KOPT-K1 (cell line): ENCODE data around the gene KIF24.
A peak's percentile ranks its signal among the peaks of the same experiment; 100 is the strongest.
"Not testable (repeated sequence)": the region's sequence is repeated elsewhere in the genome, so short reads cannot be mapped to it uniquely, and the experiment has no call there.

Experiments used
- H3K27ac ChIP-seq: fragments of 200-600 bp; sonication (generic); 2 replicates; pipeline ENCODE4 v1.5.1; 2016; ENCODE audit warnings: antibody characterized with exemption, mild to moderate bottlenecking, low read depth, low read length; ENCODE audit not compliant: poor library complexity, severe bottlenecking
- H3K36me3 ChIP-seq: fragments of 200-600 bp; sonication (generic); 2 replicates; pipeline ENCODE4 v1.5.1; 2017; ENCODE audit warnings: antibody characterized with exemption, mild to moderate bottlenecking, low read length, moderate library complexity; ENCODE audit not compliant: insufficient read depth
- H3K9me3 ChIP-seq: fragments of 200-600 bp; sonication (generic); 2 replicates; pipeline ENCODE4 v1.5.1; 2017; ENCODE audit warnings: antibody characterized with exemption, low read length, mild to moderate bottlenecking; ENCODE audit not compliant: insufficient read depth, poor library complexity, severe bottlenecking

KIF24 gene

DNA sequence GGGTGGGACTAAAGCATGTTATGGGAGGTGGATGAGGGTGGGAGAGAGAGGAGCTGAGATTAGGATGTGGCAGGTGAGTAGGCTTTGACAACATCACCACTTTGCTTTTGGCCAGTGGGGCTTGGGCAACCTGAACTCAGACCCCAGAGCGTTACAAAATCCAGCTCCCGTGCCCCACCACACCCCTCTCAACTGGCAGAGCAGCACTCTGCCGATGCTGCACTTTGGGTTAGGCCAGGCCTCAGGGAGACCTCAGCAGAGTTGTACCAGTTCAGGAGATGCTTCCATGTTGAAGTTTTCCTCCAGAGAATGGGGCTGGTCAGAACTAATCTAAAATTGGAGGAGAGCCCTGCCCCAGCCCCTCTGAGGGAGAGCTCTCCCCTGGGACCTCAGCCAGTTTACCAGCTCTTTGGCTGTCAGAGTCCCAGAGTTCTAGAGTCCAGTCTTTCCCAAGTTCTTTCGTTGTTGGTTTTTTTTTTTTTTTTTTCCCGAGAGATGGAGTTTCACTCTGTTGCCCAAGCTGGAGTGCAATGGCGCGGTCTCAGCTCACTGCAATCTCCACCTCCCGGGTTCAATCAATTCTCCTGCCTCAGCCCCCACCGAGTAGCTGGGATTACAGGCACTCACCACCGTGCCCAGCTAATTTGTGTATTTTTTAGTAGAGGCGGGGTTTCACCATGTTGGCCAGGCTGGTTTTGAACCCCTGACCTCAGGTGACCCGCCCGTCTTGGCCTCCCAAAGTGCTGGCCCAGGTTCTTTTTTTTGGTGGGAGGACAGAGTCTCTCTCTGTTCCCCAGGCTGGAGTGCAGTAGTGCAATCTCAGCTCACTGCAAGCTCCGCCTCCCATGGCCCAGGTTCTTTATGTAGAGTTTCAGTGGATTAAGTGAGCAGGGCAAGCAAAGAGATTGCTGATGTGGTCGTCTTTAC, 18.1 kb upstream of the KIF24 start:
- Histone ChIP-seq H3K27ac (no peak overlapping the region), H3K9me3 (no peaks in the 10 kb centered on the region), H3K36me3 (peaks cover 20% of the 10 kb centered on the region)

DNA sequence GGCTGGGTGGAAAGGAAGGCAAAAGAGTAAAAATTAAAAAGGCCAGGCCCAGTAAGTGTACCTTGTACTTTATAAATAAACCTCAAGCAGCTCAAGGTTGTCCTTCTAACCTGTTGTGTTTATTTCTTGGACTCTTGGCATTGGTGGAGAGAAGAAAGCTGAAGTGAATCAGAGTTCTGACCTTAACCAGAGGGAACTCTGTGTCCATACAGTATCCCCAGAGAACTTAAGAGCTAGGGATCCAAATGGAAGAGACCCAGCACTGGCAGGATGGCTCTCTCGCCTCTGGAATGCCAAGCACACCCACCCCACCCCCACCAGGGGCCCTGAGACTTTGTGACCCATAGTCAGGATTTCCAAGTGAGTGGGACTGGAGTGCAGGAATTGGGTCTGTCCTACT, 14.5 kb upstream of the KIF24 start:
- H3K27ac ChIP-seq, result no peak overlapping the region
- no peaks in the 10 kb centered on the region for H3K9me3 ChIP-seq
- peaks cover 53% of the 10 kb centered on the region for H3K36me3 ChIP-seq

DNA sequence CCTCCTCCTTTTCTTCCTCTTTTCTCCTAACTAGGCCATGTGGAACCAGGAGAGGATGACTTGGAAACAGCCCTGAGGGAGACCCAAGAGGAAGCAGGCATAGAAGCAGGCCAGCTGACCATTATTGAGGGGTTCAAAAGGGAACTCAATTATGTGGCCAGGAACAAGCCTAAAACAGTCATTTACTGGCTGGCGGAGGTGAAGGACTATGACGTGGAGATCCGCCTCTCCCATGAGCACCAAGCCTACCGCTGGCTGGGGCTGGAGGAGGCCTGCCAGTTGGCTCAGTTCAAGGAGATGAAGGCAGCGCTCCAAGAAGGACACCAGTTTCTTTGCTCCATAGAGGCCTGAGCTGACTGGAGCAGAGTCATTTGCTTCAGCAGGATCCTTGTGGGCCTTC, 14.0 kb upstream of the KIF24 start:
- no peaks in the 10 kb centered on the region for H3K9me3 ChIP-seq
- H3K36me3 ChIP-seq, result peaks cover 57% of the 10 kb centered on the region

DNA sequence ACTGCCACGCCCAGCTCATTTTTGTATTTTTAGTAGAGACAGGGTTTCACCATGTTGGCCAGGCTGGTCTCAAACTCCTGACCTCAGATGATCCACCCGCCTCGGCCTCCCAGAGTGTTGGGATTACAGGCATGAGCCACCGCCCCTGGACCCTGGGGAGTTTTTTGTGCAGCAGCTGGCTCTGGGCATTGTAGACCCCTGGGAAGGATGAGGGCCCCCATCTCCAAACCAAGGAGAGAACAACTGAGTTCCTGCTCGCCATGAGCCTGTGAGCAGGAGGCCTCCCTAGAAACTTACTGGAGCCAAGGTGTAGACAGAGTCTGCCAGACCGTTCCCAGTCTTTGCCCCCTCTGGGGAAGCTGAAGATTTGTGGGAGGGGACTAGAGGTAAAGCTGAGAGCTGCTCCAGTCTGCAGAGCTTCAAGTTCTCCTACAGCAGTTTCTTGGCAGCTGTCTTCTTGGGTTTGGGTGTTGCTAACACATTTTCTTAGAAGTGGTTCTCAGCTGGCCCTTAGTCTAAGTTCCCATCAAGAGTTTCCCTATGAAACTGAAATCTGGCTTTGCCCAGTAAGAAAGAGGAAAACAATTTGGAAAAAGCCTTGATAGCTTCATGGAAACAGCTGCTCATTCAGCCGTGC, 12.7 kb upstream of the KIF24 start:
- H3K9me3 ChIP-seq, result no peaks in the 10 kb centered on the region
- H3K27ac ChIP-seq, result no peak overlapping the region
- peaks cover 57% of the 10 kb centered on the region for H3K36me3 ChIP-seq

More for the DNA sequence above, 14.0 kb upstream of the KIF24 start:
- no peak overlapping the region for H3K27ac ChIP-seq

DNA sequence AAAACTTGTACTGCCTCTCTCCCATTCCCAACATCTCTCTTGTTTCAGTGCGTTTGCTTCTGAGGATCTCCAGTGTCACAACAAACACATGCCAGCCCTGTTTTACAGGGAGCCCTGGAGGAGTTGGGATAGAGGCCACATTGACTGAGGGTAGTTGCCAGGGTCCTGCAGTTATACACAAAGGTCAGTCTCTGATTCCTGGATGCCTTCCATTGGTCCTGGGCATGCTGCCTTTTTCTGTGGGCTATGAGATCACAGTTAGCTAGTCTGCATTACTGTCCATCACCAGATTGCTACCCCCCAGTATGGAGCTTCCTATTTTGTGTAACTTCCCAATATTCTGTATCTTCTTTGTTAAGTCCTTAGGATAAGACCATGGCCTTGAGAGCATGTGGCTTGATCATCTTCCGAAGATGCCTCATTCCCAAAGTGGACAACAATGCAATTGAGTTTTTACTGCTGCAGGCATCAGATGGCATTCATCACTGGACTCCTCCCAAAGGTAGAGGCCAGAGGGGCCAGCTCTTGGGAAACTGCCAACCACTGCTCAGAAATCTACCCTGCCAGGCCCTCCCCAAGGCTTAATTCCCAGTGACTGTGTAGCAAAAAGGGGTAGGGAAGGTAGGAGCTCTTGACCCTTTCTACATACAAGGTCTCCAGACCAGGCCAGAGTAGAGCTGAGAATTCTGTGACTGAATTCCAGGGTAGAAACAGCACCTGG, 9.8 kb upstream of the KIF24 start:
- Histone ChIP-seq H3K36me3 (peaks cover 61% of the 10 kb centered on the region), H3K9me3 (no peaks in the 10 kb centered on the region), H3K27ac (no peak overlapping the region)

DNA sequence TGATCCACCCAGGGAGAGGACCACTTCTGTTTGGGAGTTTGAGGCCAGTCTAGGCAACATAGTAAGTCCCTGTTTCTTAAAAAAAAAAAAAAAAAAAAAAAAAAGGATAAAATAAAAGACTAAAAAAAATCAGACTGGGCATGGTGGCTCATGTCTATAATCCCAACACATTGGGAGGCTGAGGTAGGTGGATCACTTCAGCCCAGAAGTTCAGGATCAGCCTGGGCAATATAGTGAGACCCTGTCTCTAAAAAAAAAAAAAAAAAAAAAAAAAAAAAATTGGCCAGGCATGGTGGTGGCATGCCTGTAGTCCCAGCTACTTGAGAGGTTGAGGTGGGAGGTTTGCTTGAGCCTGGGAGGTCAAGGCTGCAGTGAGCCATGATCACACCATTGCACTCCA, 9.0 kb upstream of the KIF24 start:
- H3K9me3 ChIP-seq, H3K27ac ChIP-seq: not testable (repeated sequence)
- peaks cover 53% of the 10 kb centered on the region for H3K36me3 ChIP-seq

DNA sequence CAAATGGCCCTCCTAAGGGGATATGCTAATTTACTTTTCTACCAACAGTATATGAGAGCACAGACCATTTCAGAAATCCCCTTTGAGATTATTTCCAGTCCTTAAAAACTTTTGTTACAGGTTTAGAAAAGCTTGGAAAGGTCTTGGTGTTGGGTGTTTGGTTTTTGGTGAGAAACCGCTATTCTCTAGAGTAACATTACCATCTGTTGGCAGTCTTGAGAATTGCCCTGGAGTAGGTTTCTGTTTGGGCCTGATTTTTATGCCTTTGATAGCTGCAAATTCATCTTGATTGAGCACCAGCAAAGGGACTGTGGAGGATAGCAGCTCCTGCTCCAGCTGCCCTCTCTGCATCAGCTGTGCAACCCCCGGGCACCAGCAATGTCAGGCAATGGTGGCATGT, 8.3 kb upstream of the KIF24 start:
- H3K27ac ChIP-seq, result no peak overlapping the region
- peaks cover 47% of the 10 kb centered on the region for H3K36me3 ChIP-seq
- H3K9me3 ChIP-seq, result no peaks in the 10 kb centered on the region

DNA sequence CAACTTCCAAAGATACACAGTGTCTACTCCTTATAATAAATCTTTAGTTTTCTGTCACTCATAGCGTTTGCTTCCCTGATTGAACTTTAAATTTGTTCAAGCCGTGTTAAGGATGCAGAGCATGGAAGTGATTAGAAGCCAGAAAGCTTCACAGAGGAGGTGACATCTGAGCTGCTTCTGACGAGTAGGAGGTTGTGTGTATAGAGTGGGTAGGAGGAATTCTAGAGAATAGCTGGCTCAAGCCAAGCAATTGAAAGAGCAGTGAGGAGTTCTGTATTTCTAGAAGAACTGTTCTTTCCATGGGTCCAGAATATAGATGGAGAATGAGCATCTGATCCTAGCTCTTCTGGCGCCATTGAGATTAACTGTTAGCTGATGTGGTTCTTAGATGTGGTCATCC, 6.3 kb upstream of the KIF24 start:
- no peaks in the 10 kb centered on the region for H3K9me3 ChIP-seq
- H3K36me3 ChIP-seq, result peaks cover 29% of the 10 kb centered on the region
- no peak overlapping the region for H3K27ac ChIP-seq

DNA sequence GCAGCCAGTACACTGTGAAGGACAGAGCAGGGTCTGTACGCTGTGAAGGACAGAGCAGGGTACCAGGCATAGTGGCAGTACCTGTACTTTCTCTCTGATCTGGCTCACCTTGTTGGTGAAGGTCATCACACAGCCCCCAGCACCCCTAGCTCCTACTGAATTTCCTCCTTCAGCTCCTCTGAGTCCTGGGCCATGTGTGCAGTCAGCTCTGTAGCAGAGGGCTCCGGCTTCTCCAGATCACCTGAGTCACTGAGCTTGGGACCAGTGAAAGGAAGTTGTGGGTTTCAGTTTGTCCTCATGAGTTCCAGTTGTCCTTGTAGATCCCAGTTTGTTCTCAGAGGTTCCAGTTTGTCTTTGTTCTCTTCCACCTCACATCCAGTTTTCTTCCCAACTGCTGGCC, 5.8 kb upstream of the KIF24 start:
- no peaks in the 10 kb centered on the region for H3K9me3 ChIP-seq
- peaks cover 24% of the 10 kb centered on the region for H3K36me3 ChIP-seq
- no peak overlapping the region for H3K27ac ChIP-seq

DNA sequence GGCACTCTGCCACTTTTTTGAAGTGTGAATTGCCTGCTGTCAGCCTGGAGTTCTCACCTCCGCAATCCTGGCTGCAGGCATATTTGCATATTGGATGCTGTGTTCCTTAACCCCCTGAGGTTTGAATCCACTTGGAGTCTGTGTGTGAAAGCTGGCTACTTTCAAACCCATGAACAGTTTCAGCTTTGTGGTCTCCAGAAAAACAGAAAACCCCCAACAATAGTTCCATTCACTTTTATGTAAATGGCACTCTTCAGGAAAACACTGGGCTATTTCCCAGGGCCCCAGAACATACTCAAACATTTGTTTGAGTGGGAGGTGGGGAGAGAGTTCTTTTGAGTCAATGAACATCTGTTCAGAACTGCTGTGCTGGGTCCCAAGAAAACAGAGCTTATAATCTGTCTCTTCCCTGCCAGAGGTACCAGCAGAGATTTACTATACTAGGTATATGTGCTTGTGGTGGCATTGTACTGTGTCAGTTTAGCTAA, 5.3 kb upstream of the KIF24 start:
- Histone ChIP-seq H3K27ac (no peak overlapping the region), H3K36me3 (peaks cover 19% of the 10 kb centered on the region), H3K9me3 (no peaks in the 10 kb centered on the region)

DNA sequence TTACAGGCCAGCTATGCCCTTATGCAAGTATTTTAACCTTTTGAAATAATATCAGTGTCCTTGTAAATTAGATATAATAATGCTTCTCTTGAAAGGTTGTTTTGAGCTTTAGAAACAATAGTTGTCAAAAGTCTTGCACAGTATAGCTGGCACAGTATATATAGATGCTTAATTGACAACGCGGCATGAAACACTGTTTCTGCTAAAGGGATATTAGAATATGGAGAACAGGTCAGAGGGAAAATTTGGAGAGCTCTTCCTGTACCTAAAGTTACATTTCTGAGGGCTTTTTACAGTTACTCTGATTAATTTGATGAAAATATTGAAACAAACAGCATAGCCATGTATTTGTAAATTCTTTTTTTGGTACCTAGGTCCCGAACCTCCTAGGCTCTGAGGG, 4.8 kb upstream of the KIF24 start:
- Histone ChIP-seq H3K9me3 (no peaks in the 10 kb centered on the region), H3K36me3 (peaks cover 13% of the 10 kb centered on the region), H3K27ac (no peak overlapping the region)

DNA sequence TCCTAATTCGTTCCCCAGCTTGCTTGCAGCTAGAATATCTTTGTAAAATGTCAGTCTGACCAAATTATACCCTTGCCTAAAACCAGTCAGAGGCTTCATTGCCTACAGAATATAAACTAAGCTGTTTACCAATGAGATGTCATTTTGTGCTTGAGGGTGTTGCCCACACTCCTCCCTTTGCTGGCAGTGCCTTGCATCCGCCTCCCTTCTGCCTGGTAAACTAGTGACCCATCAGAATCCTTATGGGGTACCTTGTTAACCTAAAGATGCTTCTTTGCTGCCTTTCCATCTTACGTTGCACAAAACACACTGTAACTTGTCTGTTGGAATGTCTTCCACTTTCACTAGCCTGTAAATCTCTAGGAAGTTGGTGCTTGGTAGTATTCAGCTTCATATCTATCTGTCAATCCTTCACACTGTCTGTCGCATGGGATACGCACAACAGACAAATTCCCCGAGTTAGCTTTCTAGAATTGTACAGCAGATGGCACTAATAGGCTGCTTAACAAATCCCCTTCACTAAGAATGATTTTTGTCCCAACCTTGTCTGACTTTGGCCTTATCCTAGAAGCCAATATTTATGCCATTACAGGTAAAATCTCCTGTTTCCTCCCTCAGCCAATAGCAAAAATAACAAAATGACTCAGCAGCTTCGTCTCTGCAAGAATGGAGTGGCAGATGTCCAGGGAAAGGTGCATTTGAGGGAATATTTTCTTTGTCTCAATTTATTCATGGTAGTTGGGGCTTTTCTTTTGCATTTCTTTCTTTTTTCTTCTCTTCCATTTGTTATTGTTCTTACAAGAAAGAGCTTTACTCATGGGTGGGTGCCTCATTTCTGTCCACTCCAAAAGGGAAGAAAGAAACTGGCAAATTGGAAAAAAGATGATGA, 3.3 kb upstream of the KIF24 start:
- Histone ChIP-seq H3K36me3 (0 out of 2 replicates have a peak, but pooled peaks cover 7% of the 10 kb centered on the region), H3K27ac (no peak overlapping the region), H3K9me3 (no peaks in the 10 kb centered on the region)

DNA sequence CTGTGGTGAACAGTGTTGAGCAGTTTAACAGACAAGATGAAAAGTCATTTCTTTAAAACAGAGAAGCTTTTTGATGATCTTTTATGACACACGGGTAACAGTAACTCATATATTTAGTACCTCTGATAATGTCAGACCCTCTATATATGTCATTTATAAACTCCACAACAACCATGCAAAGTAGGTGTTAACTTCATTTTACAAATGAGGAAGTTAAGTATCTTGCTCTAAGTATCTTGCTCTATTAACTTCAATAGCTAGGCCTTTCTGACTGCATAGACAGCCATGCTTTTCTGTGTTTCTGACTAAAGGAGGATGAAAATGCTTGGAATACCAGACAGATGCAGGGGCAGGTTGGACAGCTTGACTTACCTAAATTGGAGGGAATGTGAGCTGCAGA, 2.1 kb upstream of the KIF24 start:
- no peak overlapping the region for H3K27ac ChIP-seq
- no peaks in the 10 kb centered on the region for H3K9me3 ChIP-seq
- H3K36me3 ChIP-seq, result 0 out of 2 replicates have a peak, but pooled peaks cover 7% of the 10 kb centered on the region

DNA sequence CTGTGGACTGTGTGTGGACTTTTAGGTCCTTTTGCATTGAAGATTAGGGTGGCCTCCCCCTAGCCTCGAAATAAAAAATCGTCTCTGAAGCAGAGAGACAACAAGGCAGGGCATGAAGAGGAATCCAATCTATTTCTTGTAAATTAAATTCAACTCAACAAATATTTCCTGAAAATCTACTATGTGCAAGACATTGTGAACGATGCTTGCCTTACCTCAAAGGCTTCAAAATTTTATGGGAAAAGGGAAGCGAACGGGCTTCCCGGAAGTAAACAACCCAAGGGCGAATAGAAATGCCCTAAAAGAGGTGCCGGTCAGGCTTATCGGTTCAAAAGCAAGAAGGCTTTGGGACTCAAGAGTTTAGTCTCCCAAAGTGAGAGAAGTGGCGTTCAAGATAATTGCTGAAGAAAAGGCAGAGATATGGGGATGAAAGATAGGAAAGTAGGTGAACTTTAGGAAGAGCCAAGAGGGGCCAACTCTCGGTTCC, 525 bp downstream of the KIF24 start:
- H3K36me3 ChIP-seq, result no peaks in the 10 kb centered on the region
- peak overlapping the region; percentile 87 for H3K27ac ChIP-seq
- no peaks in the 10 kb centered on the region for H3K9me3 ChIP-seq
